GM04503 (cell line): ENCODE results near the gene CD48.
A peak's percentile ranks its signal among the peaks of the same experiment; 100 is the strongest.
"Not testable (repeated sequence)": the region's sequence is repeated elsewhere in the genome, so short reads cannot be mapped to it uniquely, and the experiment has no call there.

Experiments used
- DNase-seq: peaks from one replicate; pipeline ENCODE4 v3.0.0-alpha.2; 2012; ENCODE audit warnings: low read depth

Gene CD48

GRCh38 chr1:160741612-160742348 lies 30.2 kb upstream of the CD48 start:
- DNase-seq, result no peak

DNA sequence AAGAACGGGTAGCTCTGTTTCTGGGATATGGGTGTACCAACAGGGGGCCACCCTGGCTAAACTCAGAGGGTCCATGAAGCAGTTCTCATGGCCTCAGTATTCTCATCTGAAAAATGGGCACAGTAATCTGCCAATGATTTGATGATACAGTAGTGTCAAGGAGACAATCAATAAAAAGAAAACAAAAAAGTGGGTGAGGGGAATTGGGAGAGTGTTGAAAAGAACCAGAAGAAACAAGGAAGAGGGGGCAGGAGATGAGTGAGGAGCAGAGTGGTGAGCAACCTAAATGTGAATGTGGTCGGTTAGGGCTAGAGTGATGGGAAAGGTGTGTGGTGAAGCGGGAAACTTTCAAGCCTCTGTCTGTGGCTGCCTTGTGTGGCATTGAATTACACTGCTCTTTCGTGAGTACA lies 29.5 kb upstream of the CD48 start:
- no peak for DNase-seq

GRCh38 chr1:160740133-160740688 lies 28.6 kb upstream of the CD48 start:
- no peak for DNase-seq

DNA sequence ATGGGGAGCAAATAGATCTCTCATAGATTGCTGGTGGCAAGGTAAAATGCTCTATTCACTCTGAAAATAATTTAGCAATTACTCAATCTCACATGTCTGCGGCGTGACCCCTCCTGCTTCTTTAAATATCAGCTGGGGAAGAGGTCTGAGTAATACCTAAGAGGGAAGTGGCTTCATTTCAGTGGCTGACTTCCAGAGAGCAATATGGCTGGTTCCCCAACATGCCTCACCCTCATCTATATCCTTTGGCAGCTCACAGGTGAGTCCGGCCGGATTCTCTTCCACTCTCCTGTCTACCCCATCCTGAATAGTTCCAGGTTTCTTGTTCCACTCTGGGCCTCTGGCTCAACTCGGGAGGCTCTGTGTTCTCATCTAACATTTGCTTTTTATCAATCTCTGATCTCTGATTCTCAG lies 27.5 kb upstream of the CD48 start, which contains the start of gene SLAMF7:
Gene SLAMF7, plus strand, starts transcription at position 150 of the 414 bp plus-strand sequence. Its CDS starts 55 bp downstream, at position 205.
- no peak for DNase-seq

GRCh38 chr1:160738271-160738670 lies 26.6 kb upstream of the CD48 start:
- no peak for DNase-seq

DNA sequence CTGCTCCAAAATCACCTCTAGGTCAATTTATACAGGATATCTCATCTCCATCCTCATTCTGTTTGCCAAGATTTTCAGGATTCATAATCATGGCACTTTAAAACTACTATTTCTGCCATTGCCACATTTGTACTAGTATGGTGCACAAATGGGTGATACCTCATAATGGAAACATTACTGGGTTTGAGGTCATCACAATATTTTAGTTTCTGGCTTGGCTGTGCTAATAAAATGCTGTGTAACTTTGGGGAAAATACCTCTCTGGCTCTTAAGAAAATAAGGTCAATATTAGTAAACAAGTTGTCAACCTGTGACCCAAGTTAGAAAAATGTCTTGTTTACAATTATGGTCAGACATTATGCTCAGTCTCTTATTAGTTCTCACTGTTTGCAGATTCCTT lies 22.7 kb upstream of the CD48 start:
- DNase-seq, result no peak

- DNase-seq, result no peak
These were observed 22.3 kb upstream of the CD48 start for GRCh38 chr1:160733898-160734297.

- DNase-seq, result no peak
These were observed 20.4 kb upstream of the CD48 start for GRCh38 chr1:160731990-160732389.

DNA sequence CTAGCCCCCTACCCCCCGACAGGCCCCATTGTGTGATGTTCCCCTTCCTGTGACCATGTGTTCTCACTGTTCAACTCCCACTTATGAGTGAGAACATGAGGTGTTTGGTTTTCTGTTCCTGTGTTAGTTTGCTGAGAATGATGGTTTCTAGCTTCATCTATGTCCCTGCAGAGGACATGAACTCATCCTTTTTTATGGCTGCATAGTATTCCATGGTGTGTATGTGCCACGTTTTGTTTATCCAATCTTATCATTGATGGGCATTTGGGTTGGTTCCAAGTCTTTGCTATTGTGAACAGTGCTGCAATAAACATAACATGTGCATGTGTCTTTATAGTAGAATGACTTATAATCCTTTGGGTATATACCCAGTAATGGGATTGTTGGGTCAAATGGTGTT lies 19.9 kb upstream of the CD48 start:
- not testable (repeated sequence) for DNase-seq

DNA sequence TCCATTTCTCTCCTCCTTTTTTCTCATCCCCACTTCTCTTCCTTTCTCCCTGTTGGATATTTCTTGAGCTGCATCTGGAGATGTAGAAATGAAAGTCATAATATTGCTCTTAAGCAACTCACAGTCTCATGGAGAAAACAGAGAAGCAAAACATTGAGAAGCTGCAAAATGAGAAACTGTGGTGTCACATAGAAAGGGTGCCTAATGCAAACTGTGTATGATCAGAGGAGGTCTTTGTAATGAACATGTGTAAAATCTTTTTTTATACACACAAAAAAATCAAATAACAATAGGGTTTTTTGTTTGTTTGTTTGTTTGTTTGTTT lies 15.7 kb upstream of the CD48 start:
- no peak for DNase-seq

- peak; percentile 7 for DNase-seq
These were observed 15.1 kb upstream of the CD48 start for GRCh38 chr1:160726498-160727315.

DNA sequence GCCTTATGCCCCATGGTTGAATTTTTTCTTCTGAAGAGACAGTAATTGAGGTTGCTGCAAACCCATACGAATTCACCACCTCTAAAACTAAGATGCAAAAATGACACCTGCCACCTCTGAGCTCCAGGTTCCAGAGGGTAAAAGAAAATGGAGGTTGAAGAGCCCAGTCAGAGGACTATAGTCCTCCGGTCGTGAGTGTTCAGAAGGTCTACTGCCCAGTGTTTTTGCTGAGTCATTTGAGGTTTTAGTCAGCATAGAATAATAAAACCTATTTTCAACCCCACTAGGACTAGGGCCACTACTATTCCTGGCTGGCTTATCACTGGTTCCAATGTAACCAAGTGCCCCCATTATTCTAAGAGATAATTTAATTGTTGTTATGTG lies 14.5 kb upstream of the CD48 start:
- no peak for DNase-seq

DNA sequence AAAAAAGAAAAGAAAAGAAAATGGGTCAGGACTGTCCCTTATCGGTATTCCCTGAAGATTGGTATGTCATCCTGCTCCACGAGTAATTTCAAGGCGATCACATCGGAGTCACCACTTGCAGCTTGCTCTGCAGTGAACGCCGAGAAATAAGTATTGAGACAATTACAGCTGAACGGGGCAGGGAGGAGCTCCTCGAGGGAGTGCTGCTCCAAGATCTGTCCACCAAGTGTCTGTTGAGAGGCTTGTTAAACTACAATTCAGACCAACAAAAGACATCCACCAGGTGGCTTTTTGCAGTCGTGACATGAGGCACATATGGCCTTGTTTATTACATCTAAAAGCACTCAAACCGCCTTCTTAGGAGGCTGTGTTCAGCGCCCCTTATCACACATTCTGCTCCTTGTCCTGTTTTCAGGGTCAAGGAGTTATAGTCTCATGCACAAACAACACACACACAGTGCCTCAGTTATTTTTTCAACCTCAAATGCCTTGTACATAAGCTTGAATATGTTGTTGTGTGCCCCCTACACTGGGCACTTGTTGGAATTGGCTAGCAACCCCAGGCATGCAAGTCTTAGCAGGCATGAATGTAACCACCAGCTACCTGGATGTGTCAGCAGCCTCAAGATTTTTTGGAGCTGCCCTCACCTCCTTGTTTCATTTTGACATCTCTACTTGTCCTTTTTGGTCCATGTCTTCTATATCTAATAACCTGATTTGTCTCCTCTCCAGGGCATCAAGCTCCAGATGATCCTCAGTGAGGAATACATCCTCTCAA lies 13.0 kb upstream of the CD48 start:
- no peak for DNase-seq

DNA sequence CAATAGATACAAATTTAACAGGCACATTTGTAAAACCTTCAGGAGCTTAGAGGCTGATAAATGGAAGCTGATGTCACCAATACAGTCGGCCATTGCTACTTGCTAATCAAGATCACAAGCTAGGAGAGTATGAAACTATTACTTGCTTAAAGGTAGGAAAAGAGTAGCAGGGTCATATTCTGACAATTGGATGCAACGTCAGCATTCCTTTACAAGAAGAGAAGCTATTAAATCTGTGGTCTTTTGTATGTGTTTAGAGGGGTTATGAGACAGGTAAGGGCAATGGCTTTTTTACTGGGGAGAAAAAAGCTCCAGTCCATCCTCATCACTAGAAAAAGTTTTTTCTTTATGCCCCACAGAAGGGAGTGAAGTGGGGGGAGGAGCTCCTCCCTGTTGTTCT lies 11.7 kb upstream of the CD48 start:
- no peak for DNase-seq

- no peak for DNase-seq
These were observed 11.1 kb upstream of the CD48 start for GRCh38 chr1:160722726-160723125.

DNA sequence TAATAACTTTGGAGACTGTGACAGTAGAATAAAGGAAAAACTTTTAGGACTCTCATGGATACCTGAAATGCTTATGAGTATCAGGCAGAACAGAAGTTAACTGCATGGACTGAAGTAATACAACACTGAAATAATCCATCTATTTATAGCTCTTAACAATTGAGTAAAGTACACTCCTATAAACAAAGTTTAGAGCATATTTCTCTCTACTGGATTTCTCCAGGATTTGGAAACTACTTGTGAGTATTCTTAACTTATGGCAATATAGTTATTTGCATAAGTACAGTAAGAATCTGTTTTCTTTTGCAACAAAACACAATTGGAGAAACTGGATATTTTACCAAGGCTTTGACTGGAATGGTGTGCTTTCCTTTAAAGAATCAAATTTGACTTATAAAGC lies 9.9 kb upstream of the CD48 start:
- no peak for DNase-seq

GRCh38 chr1:160720356-160721085 lies 8.9 kb upstream of the CD48 start:
- no peak for DNase-seq

GRCh38 chr1:160718210-160718609 lies 6.6 kb upstream of the CD48 start:
- no peak for DNase-seq

GRCh38 chr1:160717306-160717705 lies 5.7 kb upstream of the CD48 start:
- DNase-seq, result no peak

GRCh38 chr1:160716013-160716412 lies 4.4 kb upstream of the CD48 start:
- no peak for DNase-seq

DNA sequence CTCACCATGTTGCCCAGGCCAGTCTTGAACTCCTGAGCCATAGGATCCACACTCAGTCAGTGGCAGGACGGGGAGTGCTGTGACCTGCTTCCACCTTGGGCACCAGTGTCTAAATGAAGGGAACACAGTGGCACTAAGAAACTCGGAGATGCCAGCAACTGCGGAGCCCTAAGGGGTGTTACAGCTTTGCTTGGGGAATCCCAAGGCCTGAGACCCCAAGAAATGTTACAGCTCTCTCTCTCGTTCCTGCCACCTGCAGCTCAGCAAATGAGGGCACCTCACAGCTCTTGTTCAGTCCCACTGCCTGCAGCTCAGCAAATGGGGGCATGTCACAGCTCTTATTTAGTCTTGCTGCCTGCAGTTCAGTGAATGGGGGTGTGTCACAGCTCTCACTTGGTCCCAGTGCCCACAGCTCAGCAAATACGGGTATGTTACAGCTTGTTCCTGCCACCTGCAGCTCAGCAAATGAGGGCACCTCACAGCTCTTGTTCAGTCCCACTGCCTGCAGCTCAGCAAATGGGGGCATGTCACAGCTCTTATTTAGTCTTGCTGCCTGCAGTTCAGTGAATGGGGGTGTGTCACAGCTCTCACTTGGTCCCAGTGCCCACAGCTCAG lies 2.5 kb upstream of the CD48 start:
- DNase-seq, result not testable (repeated sequence)
